Tongue (tissue), 2 donors: Measurements from ENCODE around the gene NPM3. TPM values are rescaled to one million over a fixed set of nuclear protein-coding genes. Genes with fewer than 3 reads are reported as not detected.

Source experiments
- DNase-seq: peaks from one replicate; pipeline ENCODE4 v3.0.0-alpha.2; 2015
- total RNA-seq: library from RNA; depleted of rRNA; stranded (reverse); fragments of >200 nt; gene quantifications from one replicate; pipeline ENCODE4 v1.2.3, GENCODE V29; 2014

Gene NPM3
- 34.0 TPM for total RNA-seq

GRCh38 chr10:101782811-101783735 is at the start of gene NPM3:
NPM3 (minus strand) TSS chr10:101783446; CDS start chr10:101783390, 56 bp downstream.
- DNase-seq, result peak; percentile 95

GRCh38 chr10:101832325-101832771 is 49.1 kb upstream of the NPM3 start:
- peak; percentile 32 for DNase-seq

- DNase-seq, result no peak
Observed at GRCh38 chr10:101831169-101831811, 48.0 kb upstream of the NPM3 start.

GRCh38 chr10:101830322-101831168 is 47.3 kb upstream of the NPM3 start:
- DNase-seq, result peak; percentile 94

- peak; percentile 83 for DNase-seq
Observed at GRCh38 chr10:101829561-101830315, 46.5 kb upstream of the NPM3 start.

GRCh38 chr10:101828766-101829551 is 45.7 kb upstream of the NPM3 start:
- DNase-seq, result no peak

- no peak for DNase-seq
Observed at GRCh38 chr10:101827919-101828600, 44.8 kb upstream of the NPM3 start.

- no peak for DNase-seq
Observed at GRCh38 chr10:101826852-101827434, 43.7 kb upstream of the NPM3 start.

- DNase-seq, result no peak
Observed at GRCh38 chr10:101824736-101825135, 41.5 kb upstream of the NPM3 start.

- DNase-seq, result no peak
Observed at GRCh38 chr10:101818872-101819633, 35.8 kb upstream of the NPM3 start.

GRCh38 chr10:101818119-101818871 is 35.0 kb upstream of the NPM3 start, which contains the start of gene OGA:
OGA (minus strand) TSS chr10:101818444; CDS start chr10:101818022, 422 bp downstream.
- peak; percentile 99 for DNase-seq

- DNase-seq, result peak; percentile 93
Observed at GRCh38 chr10:101817337-101818118, 34.3 kb upstream of the NPM3 start.

- no peak for DNase-seq
Observed at GRCh38 chr10:101816913-101817336, 33.7 kb upstream of the NPM3 start.

GRCh38 chr10:101816376-101816775 is 33.1 kb upstream of the NPM3 start:
- DNase-seq, result peak; percentile 35

- DNase-seq, result no peak
Observed at GRCh38 chr10:101814466-101815071, 31.3 kb upstream of the NPM3 start.

- no peak for DNase-seq
Observed at GRCh38 chr10:101812606-101813005, 29.4 kb upstream of the NPM3 start.

- no peak for DNase-seq
Observed at GRCh38 chr10:101807158-101807557, 23.9 kb upstream of the NPM3 start.
